ENCODE measurements around the gene ANKFN1. TPM values are rescaled to one million over a fixed set of nuclear protein-coding genes. Genes with fewer than 3 reads are reported as not detected.

Gene ANKFN1
- polyA plus RNA-seq, 2 donors, result 0.08 to 0.09 TPM

- Histone ChIP-seq H3K4me1 (ENCODE audit: control insufficient read depth in 2 of 2, insufficient read depth in 2 of 2, low read length in 1 of 2) (no peaks in the 10 kb centered on the region), H3K4me3 (ENCODE audit: low read depth in 1 of 2, low read length in 2 of 2) (no peak overlapping the region), H3K27ac (ENCODE audit: low read depth in 2 of 2, low read length in 1 of 2) (no peak overlapping the region), H3K27me3 (ENCODE audit: control insufficient read depth in 1 of 2, insufficient read depth in 2 of 2, low read length in 2 of 2) (no peaks in the 10 kb centered on the region), H3K36me3 (ENCODE audit: control insufficient read depth in 2 of 2, insufficient read depth in 2 of 2, low read length in 1 of 2) (no peaks in the 10 kb centered on the region), H3K9me3 (ENCODE audit: control insufficient read depth in 2 of 2, insufficient read depth in 1 of 2, low read depth in 1 of 2, low read length in 1 of 2) (no peaks in the 10 kb centered on the region)
- 76% methylated on average over 4 of the region's 4 CpGs for WGBS, 2 donors
Measured at GRCh38 chr17:56514899-56515298, 361.6 kb downstream of the ANKFN1 start.

- H3K27me3 ChIP-seq (ENCODE audit: control insufficient read depth in 1 of 2, insufficient read depth in 2 of 2, low read length in 2 of 2), result no peaks in the 10 kb centered on the region
- no peak overlapping the region for H3K4me3 ChIP-seq (ENCODE audit: low read depth in 1 of 2, low read length in 2 of 2)
- no peaks in the 10 kb centered on the region for H3K9me3 ChIP-seq (ENCODE audit: control insufficient read depth in 2 of 2, insufficient read depth in 1 of 2, low read depth in 1 of 2, low read length in 1 of 2)
- WGBS, 2 donors, result 76 to 88% methylated on average over 9 to 12 of the region's 12 CpGs
- no peaks in the 10 kb centered on the region for H3K36me3 ChIP-seq (ENCODE audit: control insufficient read depth in 2 of 2, insufficient read depth in 2 of 2, low read length in 1 of 2)
- no peak overlapping the region for H3K27ac ChIP-seq (ENCODE audit: low read depth in 2 of 2, low read length in 1 of 2)
- peaks cover 0 to 2% of the 10 kb centered on the region in 2 donors for H3K4me1 ChIP-seq (ENCODE audit: control insufficient read depth in 2 of 2, insufficient read depth in 2 of 2, low read length in 1 of 2)
Measured at GRCh38 chr17:56521414-56522141, 368.3 kb downstream of the ANKFN1 start.

- Histone ChIP-seq H3K27me3 (ENCODE audit: control insufficient read depth in 1 of 2, insufficient read depth in 2 of 2, low read length in 2 of 2) (no peaks in the 10 kb centered on the region), H3K4me1 (ENCODE audit: control insufficient read depth in 2 of 2, insufficient read depth in 2 of 2, low read length in 1 of 2) (peaks cover 0 to 2% of the 10 kb centered on the region in 2 donors), H3K4me3 (ENCODE audit: low read depth in 1 of 2, low read length in 2 of 2) (no peak overlapping the region), H3K9me3 (ENCODE audit: control insufficient read depth in 2 of 2, insufficient read depth in 1 of 2, low read depth in 1 of 2, low read length in 1 of 2) (no peaks in the 10 kb centered on the region), H3K36me3 (ENCODE audit: control insufficient read depth in 2 of 2, insufficient read depth in 2 of 2, low read length in 1 of 2) (no peaks in the 10 kb centered on the region), H3K27ac (ENCODE audit: low read depth in 2 of 2, low read length in 1 of 2) (no peak overlapping the region)
- 88 to 92% methylated on average over 2 of the region's 2 CpGs for WGBS, 2 donors
Measured at GRCh38 chr17:56523042-56523441, 369.8 kb downstream of the ANKFN1 start.

GRCh38 chr17:56528696-56529095, 375.4 kb downstream of the ANKFN1 start:
- H3K4me3 ChIP-seq (ENCODE audit: low read depth in 1 of 2, low read length in 2 of 2), result no peak overlapping the region
- no peaks in the 10 kb centered on the region for H3K9me3 ChIP-seq (ENCODE audit: control insufficient read depth in 2 of 2, insufficient read depth in 1 of 2, low read depth in 1 of 2, low read length in 1 of 2)
- no peak overlapping the region for H3K27ac ChIP-seq (ENCODE audit: low read depth in 2 of 2, low read length in 1 of 2)
- no peaks in the 10 kb centered on the region for H3K36me3 ChIP-seq (ENCODE audit: control insufficient read depth in 2 of 2, insufficient read depth in 2 of 2, low read length in 1 of 2)
- H3K4me1 ChIP-seq (ENCODE audit: control insufficient read depth in 2 of 2, insufficient read depth in 2 of 2, low read length in 1 of 2), result no peaks in the 10 kb centered on the region
- no peaks in the 10 kb centered on the region for H3K27me3 ChIP-seq (ENCODE audit: control insufficient read depth in 1 of 2, insufficient read depth in 2 of 2, low read length in 2 of 2)
- 47 to 59% methylated on average over 2 of the region's 2 CpGs for WGBS, 2 donors

- Histone ChIP-seq H3K36me3 (ENCODE audit: control insufficient read depth in 2 of 2, insufficient read depth in 2 of 2, low read length in 1 of 2) (no peaks in the 10 kb centered on the region), H3K27ac (ENCODE audit: low read depth in 2 of 2, low read length in 1 of 2) (no peak overlapping the region), H3K27me3 (ENCODE audit: control insufficient read depth in 1 of 2, insufficient read depth in 2 of 2, low read length in 2 of 2) (no peaks in the 10 kb centered on the region), H3K4me3 (ENCODE audit: low read depth in 1 of 2, low read length in 2 of 2) (no peak overlapping the region), H3K4me1 (ENCODE audit: control insufficient read depth in 2 of 2, insufficient read depth in 2 of 2, low read length in 1 of 2) (no peaks in the 10 kb centered on the region), H3K9me3 (ENCODE audit: control insufficient read depth in 2 of 2, insufficient read depth in 1 of 2, low read depth in 1 of 2, low read length in 1 of 2) (no peaks in the 10 kb centered on the region)
- 79 to 80% methylated on average over 5 of the region's 5 CpGs for WGBS, 2 donors
Measured at GRCh38 chr17:56532926-56533325, 379.7 kb downstream of the ANKFN1 start.

GRCh38 chr17:56536766-56537165, 383.5 kb downstream of the ANKFN1 start:
- no peak overlapping the region for H3K4me3 ChIP-seq (ENCODE audit: low read depth in 1 of 2, low read length in 2 of 2)
- no peaks in the 10 kb centered on the region for H3K36me3 ChIP-seq (ENCODE audit: control insufficient read depth in 2 of 2, insufficient read depth in 2 of 2, low read length in 1 of 2)
- H3K4me1 ChIP-seq (ENCODE audit: control insufficient read depth in 2 of 2, insufficient read depth in 2 of 2, low read length in 1 of 2), result no peaks in the 10 kb centered on the region
- H3K27ac ChIP-seq (ENCODE audit: low read depth in 2 of 2, low read length in 1 of 2), result no peak overlapping the region
- H3K9me3 ChIP-seq (ENCODE audit: control insufficient read depth in 2 of 2, insufficient read depth in 1 of 2, low read depth in 1 of 2, low read length in 1 of 2), result no peaks in the 10 kb centered on the region
- 64 to 78% methylated on average over 1 of the region's 1 CpG for WGBS, 2 donors
- no peaks in the 10 kb centered on the region for H3K27me3 ChIP-seq (ENCODE audit: control insufficient read depth in 1 of 2, insufficient read depth in 2 of 2, low read length in 2 of 2)

GRCh38 chr17:56540836-56541235, 387.6 kb downstream of the ANKFN1 start:
- Histone ChIP-seq H3K4me1 (ENCODE audit: control insufficient read depth in 2 of 2, insufficient read depth in 2 of 2, low read length in 1 of 2) (no peaks in the 10 kb centered on the region), H3K27ac (ENCODE audit: low read depth in 2 of 2, low read length in 1 of 2) (no peak overlapping the region), H3K36me3 (ENCODE audit: control insufficient read depth in 2 of 2, insufficient read depth in 2 of 2, low read length in 1 of 2) (no peaks in the 10 kb centered on the region), H3K9me3 (ENCODE audit: control insufficient read depth in 2 of 2, insufficient read depth in 1 of 2, low read depth in 1 of 2, low read length in 1 of 2) (no peaks in the 10 kb centered on the region), H3K27me3 (ENCODE audit: control insufficient read depth in 1 of 2, insufficient read depth in 2 of 2, low read length in 2 of 2) (no peaks in the 10 kb centered on the region), H3K4me3 (ENCODE audit: low read depth in 1 of 2, low read length in 2 of 2) (no peak overlapping the region)
- 51 to 55% methylated on average over 5 of the region's 5 CpGs for WGBS, 2 donors

GRCh38 chr17:56543280-56543679, 390.0 kb downstream of the ANKFN1 start:
- H3K4me1 ChIP-seq (ENCODE audit: control insufficient read depth in 2 of 2, insufficient read depth in 2 of 2, low read length in 1 of 2), result no peaks in the 10 kb centered on the region
- no peaks in the 10 kb centered on the region for H3K36me3 ChIP-seq (ENCODE audit: control insufficient read depth in 2 of 2, insufficient read depth in 2 of 2, low read length in 1 of 2)
- WGBS, 2 donors, result 37 to 41% methylated on average over 3 of the region's 3 CpGs
- H3K27ac ChIP-seq (ENCODE audit: low read depth in 2 of 2, low read length in 1 of 2), result no peak overlapping the region
- H3K9me3 ChIP-seq (ENCODE audit: control insufficient read depth in 2 of 2, insufficient read depth in 1 of 2, low read depth in 1 of 2, low read length in 1 of 2), result no peaks in the 10 kb centered on the region
- H3K27me3 ChIP-seq (ENCODE audit: control insufficient read depth in 1 of 2, insufficient read depth in 2 of 2, low read length in 2 of 2), result no peaks in the 10 kb centered on the region
- no peak overlapping the region for H3K4me3 ChIP-seq (ENCODE audit: low read depth in 1 of 2, low read length in 2 of 2)

- peaks cover 0 to 2% of the 10 kb centered on the region in 2 donors for H3K9me3 ChIP-seq (ENCODE audit: control insufficient read depth in 2 of 2, insufficient read depth in 1 of 2, low read depth in 1 of 2, low read length in 1 of 2)
- no peaks in the 10 kb centered on the region for H3K27me3 ChIP-seq (ENCODE audit: control insufficient read depth in 1 of 2, insufficient read depth in 2 of 2, low read length in 2 of 2)
- H3K4me1 ChIP-seq (ENCODE audit: control insufficient read depth in 2 of 2, insufficient read depth in 2 of 2, low read length in 1 of 2), result no peaks in the 10 kb centered on the region
- no peak overlapping the region for H3K27ac ChIP-seq (ENCODE audit: low read depth in 2 of 2, low read length in 1 of 2)
- H3K36me3 ChIP-seq (ENCODE audit: control insufficient read depth in 2 of 2, insufficient read depth in 2 of 2, low read length in 1 of 2), result no peaks in the 10 kb centered on the region
- WGBS, 2 donors, result 47 to 64% methylated on average over 2 of the region's 2 CpGs
- H3K4me3 ChIP-seq (ENCODE audit: low read depth in 1 of 2, low read length in 2 of 2), result no peak overlapping the region
Measured at GRCh38 chr17:56545106-56545505, 391.8 kb downstream of the ANKFN1 start.

GRCh38 chr17:56545930-56546329, 392.7 kb downstream of the ANKFN1 start:
- H3K4me1 ChIP-seq (ENCODE audit: control insufficient read depth in 2 of 2, insufficient read depth in 2 of 2, low read length in 1 of 2), result no peaks in the 10 kb centered on the region
- no peaks in the 10 kb centered on the region for H3K36me3 ChIP-seq (ENCODE audit: control insufficient read depth in 2 of 2, insufficient read depth in 2 of 2, low read length in 1 of 2)
- no peaks in the 10 kb centered on the region for H3K27me3 ChIP-seq (ENCODE audit: control insufficient read depth in 1 of 2, insufficient read depth in 2 of 2, low read length in 2 of 2)
- H3K9me3 ChIP-seq (ENCODE audit: control insufficient read depth in 2 of 2, insufficient read depth in 1 of 2, low read depth in 1 of 2, low read length in 1 of 2), result peaks cover 0 to 2% of the 10 kb centered on the region in 2 donors
- no peak overlapping the region for H3K4me3 ChIP-seq (ENCODE audit: low read depth in 1 of 2, low read length in 2 of 2)
- H3K27ac ChIP-seq (ENCODE audit: low read depth in 2 of 2, low read length in 1 of 2), result no peak overlapping the region
